NCI-H345 treated with DMSO at 0.1 percent for 48 hours (cell line): ENCODE results near the gene GABBR2.
"Not testable (repeated sequence)": the region's sequence is repeated elsewhere in the genome, so short reads cannot be mapped to it uniquely, and the experiment has no call there.

Experiments used
- DNase-seq: peaks from one replicate; lab custom pipeline; 2025; ENCODE audit not compliant: unreplicated experiment; lab: John Stamatoyannopoulos, UW

The GABBR2 gene

DNA sequence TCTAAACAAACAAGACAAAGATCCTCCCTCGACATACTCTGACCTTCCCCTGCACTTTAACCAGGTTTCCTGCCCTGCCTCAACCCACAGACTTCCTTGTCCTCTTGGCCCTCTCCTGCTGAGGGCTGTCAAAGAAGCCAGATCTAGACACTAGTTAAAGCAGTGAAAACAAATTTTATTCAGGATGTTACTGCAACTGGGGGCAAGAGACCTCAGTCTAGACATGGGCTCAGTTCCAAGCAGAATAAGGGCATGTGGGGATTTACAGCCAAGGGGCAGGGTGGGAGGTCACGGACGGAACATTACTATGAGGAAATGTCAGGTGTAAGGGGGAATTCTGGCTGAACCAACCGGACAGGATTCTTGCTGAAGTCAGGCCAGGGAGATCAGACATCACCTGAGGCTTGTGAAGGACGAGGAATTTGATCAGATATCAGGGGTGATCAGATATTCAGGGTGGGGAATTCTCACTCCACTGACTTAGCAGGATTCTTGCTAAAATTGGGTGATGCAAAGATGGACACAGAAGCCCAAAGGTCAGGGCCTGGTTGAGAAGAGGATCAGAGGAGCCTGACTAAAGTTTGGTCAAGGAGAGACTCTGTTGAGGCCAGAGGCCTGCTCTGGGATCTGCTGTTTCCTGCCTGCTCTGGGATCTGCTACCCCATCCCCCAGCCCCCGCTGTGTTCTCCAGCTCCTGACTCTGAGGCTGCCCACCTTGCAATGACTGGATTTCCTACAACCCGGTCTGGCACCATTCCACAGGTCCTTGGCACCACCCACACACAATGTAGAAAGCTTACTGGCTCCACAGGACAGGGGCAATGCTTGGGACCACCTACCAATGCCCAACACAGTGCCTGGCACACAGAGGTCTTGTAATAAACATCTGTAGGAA, 21.5 kb downstream of the GABBR2 start:
- no peak for DNase-seq

DNA sequence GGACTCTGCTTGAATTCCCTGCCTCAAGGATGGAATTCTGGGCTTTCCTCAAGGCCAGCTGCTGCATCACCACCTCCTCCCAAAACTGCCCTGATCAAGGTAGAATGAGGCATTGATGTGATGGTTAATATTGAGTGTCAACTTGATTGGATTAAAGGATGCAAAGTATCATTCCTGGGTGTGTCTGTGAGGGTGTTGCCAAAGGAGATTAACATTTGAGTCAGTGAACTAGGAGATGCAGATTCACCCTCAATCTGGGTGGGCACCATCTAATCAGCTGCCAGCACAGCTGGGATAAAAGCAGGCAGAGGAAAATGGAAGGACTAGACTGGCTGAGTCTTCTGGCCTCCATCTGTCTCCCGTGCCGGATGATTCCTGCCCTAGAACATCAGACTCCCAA, 23.9 kb downstream of the GABBR2 start:
- DNase-seq = not testable (repeated sequence)

DNA sequence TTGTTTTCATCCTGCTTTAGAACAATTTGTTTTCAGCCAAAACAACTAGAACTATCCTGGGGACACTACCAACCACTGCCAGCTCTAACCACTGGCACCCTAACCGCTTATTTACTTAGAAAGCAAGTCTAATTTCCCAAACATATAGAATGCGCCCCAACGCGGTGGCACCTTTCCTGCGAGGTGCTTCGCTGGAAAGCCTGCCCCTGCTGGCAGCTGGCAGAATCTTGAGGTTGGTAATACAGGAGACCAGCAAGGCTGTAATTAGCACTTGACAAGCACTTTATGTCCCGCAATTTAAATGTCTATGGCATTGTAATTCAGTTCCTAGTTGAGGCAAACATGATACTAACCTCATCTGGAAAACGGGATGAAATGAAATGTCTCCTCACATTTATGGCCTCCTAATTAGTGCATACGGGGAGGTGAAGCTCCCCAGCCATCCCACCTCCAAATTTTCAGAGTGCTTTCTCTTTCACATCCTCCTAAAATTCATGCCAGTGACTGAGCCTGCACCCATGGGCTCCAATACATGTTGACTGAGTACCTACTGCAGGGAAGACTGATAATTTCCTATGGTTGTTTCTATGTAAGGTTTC, 30.4 kb downstream of the GABBR2 start:
- DNase-seq = no peak

DNA sequence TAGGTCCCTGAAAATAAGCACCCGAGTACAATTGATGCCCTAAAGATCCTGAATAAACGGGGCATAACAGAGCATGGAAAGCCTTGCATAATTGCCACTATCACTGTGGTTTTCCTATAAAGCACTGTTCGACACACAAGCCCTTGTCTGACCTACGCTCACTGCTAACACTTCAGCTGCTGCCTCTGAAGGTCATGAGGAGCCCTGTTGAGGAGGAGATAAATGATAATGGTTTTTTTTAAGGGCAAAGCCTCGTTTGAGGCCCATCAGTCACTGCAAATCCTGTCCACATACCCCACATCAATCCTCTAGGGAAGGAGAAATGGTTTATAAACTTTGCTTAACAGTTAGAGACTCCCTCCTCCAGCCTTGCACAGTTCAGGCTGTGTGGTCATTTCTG, 35.1 kb downstream of the GABBR2 start:
- DNase-seq = no peak

DNA sequence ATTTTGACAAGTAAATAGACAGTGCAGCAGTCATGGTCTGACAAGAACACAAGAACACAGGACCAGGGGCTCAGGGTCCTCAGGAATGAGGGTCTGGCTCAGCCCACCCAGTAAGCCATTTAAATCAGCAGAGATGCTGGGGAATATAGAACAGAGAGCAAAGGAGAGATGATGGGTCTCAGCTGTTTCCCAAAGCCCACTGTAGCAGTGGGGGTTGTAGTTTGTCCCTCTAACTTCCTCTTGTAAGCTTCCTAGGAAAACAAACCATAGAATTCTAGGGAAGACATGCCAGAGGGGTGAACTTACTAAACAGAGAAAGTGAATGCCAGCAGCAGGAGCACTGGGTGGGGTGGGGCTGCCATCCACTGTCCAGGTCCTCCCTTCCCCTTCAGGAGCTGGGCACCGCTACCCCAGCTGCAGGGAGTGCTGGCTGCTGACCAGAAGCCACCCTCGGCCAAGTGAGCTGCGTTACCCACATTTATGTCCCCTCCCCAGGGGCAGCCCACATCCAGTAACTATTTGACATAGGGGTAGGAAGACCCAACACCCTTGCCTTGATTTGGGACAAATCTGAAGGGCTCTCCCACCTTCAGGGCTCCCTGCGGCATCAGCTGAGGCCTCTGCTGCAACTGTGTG, 41.6 kb downstream of the GABBR2 start:
- no peak for DNase-seq

DNA sequence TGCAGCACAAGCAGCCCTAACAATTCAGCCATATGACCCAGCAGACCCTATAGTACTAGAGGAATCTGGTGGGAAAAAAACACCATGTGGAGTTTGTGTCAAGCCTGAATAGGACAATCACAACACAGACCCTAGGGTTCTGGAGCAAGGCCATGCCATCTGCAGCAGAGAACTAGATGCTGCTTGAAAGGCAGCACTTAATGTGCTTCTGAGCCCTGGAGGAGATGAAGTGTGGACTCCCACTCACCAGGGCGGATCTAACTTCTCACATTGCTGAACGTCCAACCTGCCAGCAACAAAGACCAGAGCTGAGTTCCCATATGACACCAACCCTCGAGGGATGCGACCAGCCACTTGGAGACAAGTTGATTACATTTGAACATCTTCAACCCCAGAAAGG, 43.2 kb downstream of the GABBR2 start:
- no peak for DNase-seq

DNA sequence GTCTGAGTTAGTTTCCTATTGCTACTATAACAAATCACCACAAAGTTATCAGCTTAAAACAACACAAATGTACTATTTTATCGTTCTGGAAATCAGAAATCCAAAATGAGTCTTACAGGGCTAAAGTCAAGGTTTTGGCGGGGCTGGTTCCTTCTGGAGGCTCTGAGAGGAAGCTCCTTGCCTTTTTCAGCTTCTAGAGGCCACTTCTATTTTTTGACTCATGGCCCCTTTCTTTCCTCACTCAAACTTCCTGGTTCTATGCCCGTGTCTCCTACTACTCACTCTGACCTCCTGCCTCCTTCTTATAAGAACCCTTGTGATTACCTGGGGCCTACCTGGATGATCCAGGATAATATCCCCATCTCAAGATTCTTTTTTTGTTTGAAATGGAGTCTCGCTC, 48.2 kb downstream of the GABBR2 start:
- no peak for DNase-seq

DNA sequence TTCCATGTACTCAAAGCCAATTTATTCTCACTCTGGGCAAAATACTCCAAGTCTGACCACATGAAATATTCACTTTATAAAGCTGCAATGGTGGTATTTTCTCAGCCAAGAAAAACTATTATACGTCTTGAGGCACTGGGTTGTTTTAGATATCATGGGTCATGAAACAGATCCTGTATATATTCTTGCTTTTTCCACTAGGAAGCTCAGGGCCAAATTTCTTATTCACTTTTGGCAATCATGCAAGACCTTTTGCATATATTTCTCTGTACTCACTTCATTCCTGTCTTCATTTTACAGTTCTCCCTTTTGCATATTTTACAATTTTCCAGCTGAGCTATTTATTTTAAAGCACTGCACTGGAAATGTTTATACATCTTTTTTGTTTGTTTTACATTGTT, 49.8 kb downstream of the GABBR2 start:
- DNase-seq = no peak

DNA sequence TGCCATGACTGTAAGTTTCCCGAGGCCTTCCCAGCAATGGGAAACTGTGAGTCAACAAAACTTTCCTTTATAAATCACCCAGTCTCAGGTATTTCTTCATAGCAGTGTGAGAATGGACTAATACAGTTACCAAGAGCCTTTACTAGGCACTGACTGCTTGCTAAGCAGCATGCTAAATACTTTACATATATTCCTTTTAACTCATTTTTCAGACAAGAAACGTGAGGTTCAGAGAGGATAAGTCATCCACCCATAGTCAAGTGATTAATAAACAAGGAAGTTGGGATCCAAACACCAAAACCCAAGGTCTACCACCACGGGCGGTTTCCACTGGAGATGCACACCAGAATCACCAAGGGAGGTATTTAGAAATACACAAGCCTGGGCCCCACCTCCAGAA, 50.8 kb downstream of the GABBR2 start:
- DNase-seq = no peak

DNA sequence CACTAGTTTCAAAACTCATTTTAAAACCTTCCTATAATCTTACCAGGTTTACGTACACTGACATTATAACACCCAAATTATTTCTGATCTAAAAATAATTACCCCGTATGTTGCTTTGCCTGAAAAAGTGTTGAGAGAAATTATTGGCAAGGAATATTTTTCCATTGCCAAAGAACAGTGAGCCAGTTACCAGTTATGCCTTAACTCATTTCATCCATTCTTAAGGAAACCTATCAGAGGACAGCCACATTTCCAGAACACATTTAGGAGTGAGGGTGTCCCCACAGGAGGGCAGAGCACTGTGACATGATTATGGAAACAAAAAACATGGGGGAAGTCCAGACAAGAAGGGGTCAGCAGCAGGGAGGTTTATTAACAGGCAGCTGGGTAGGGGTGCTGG, 52.2 kb downstream of the GABBR2 start:
- no peak for DNase-seq

DNA sequence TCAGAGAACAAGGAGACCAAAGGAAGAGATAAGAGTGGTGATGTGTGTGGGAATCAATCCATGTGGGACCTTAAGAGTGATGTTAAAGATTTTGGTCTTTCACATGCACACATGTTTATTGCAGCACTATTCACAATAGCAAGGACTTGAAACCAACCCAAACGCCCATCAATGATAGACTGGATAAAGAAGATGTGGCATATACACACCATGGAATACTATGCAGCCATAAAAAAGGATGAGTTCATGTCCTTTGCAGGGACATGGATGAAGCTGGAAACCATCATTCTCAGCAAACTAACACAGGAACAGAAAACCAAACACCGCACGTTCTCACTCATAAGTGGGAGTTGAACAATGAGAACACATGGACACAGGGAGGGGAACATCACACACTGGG, 53.3 kb downstream of the GABBR2 start:
- DNase-seq = not testable (repeated sequence)

DNA sequence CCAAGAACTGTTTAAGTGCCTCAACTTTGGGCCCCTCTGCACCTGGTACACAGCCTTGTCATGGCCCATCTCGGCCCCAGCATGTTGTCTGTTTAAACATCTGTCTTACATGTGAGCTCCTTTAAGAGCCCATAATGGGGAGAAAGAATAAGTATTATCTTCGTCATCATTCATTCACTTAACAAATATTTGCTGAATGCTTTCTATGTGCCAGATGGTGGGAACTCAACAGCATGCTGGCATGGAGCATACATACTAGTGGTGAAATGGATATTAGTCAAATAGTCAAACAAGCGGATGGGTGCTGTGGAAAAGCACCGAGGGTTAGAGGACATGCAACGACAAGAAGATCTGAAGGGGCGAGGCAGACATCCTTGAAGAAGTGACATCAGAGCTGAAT, 54.5 kb downstream of the GABBR2 start:
- peak; percentile 98 for DNase-seq

DNA sequence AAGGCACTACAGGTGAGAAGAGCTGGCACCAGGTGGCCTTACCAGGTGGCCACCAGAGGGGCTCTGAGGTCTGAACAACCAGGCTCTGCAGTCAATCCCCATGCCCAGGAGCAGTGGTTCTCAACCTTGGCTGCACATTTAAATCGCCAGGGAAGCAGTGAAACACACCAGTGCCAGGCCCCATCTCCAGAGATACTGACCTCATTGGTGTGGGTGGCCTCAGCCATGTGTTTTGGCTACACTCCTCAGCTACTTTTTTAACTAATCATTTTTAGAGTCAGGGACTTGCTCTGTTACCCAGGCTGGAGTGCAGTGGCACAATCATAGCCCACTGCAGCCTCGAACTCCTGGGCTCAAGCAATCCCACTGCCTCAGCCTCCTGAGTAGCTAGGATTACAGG, 56.0 kb downstream of the GABBR2 start:
- no peak for DNase-seq

DNA sequence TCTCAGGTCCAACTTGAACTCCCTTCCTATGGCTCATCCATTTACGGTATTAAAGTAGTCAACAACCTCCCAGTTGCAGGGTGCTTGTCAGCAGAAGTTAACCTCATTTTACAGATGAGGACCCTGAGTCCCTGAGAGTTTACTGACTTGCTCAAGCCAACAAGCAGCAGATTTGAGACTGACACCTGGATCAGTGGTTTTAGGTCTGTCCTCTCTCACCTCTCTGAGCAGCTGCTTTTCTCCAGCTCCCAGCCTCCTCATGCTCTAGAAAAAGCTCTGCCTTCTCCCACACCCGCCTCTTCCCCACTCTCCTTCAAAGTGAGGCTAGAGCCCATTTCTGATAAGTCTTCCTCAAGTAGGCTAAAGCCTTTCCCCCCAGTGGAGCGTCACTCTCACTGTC, 56.4 kb downstream of the GABBR2 start:
- DNase-seq = no peak

DNA sequence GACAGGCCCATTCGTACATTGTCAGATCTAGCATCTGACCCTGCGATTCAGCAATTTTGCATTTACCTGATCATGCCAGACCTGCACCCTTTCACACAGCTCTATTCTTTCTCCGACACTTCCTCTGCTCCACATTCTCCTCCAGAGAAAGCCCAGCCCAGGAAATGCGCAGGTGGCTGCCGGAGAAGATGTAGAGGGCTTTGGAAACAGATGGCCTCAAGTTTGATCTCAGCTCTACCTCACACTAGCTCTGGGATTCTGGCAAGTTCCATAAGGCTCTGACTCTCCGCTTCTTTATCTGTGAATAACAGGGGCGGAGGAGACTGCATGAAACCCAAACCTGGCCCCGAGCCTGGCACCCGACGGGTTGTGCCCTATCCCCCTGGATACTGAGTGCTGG, 61.5 kb downstream of the GABBR2 start:
- DNase-seq = no peak

DNA sequence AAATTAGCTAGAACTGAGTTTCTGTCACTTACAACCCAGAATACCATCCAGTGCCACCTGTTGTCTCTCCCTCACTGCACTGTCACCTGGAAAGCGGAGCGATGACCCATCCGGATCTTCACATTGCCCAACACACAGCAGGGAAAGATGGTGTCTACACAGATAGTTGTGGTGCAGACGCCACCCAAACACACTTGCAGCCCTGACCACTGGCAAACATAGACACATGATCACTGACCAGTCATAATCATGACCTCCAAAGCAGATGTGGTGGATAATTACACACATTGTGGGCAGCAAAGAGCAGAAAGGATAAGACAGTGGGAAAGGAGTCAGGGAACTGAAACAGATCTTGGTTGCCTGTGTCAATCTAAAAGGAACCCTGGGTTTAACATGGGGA, 64.7 kb downstream of the GABBR2 start:
- no peak for DNase-seq

DNA sequence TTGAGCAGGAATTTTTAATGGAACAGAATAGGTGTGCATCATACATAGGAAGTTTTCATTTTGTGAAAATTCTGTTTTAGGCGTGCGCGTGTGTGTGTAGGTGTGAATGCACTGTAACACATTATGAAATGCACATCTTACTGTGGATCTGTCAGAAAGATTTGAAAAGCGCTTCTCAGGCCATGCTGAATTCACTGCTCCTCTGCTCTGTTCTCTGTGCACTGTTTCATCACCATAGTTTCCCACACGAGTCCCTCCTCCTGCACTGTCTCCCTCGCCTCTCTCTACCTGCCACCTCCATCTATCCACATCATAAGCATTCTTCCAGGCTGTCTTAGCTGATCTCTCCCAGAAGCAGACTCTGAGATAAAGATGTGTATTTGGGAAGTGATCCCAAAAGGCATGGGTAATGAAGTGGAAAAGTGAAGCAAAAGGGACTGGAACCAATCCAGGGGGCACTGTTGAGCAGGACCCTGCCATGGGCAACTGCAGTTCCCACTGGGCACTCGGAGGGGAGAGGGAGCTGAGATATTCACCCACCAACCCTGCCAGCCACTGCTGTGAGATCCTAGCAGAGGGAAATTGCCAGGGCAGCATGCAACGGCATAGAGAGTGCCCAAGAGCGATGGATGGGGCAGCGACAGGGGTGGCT, 65.9 kb downstream of the GABBR2 start:
- no peak for DNase-seq

DNA sequence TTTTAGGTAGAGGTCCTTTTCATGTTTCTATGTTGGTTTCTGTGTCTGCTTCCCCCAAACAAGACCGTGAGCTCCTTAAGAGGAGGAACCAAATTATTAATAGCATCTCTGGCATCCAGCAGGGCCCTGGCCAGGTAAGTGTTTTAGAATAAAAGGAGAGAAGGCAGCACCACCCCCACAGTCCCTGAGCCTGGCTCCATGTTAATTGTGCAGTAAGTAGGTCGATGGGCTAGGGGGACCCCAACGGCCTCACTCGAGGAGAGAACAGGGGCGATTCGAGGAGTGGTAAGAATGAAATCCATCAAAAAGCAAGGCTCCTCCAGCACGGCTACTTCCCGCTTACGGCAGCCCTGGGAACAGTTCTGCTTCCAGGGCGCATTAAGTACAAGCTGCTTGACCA, 67.0 kb downstream of the GABBR2 start:
- DNase-seq = no peak

DNA sequence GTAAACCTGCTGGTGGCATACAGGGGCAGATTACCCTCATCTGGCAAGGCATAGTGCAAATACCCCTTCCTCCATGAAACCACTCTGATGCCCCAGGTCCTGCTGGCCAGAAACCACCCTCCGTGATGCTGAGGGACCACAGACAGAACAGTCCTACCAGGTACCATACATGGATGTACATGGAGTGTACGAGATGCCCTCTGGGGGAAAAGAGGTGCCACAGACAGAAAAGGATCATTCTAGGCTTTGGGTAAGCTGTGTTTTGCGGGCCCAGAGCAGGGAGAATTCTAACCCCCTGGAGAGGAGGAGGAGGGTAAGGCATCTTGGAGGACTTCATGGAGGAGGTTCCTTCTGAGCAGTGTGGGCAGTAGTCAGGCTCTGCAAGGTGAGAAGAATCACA, 68.3 kb downstream of the GABBR2 start:
- no peak for DNase-seq

DNA sequence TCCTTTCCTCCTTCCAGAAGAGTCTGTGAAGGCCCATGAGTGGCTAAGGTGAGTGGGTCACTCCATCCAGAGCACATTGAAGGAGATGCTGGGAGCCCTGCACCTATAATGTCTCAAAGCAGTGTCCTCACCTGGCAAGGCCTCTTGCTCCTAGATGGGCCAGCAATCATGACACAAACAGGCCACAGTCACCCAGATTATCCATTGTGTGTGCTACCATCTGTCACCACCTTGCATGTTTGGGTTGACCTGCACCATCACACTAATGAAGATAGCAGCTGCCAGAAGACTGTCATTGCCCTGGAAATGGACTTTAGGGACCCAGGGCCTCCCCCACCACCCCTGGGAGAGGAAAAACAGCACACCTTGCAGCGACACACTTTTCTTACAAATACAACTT, 69.6 kb downstream of the GABBR2 start:
- DNase-seq = no peak

DNA sequence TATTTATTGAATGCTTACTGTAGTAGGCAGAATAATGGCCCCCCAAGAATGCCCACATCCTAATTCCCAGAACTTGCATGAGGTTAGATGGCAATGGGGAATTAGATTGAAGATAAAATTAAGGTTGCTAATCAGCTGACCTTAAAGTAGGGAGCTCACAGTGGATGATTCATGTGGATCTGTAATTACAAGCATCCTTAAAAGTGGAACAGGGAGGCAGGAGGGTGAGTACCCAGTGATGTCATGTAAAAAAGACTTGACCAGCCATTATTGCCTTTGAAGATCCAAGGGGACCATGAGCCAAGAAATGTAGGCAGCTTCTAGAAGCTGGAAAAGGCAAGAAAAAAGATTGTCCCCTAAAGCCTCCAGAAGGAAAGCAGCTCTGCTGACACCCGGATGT, 71.4 kb downstream of the GABBR2 start:
- no peak for DNase-seq

DNA sequence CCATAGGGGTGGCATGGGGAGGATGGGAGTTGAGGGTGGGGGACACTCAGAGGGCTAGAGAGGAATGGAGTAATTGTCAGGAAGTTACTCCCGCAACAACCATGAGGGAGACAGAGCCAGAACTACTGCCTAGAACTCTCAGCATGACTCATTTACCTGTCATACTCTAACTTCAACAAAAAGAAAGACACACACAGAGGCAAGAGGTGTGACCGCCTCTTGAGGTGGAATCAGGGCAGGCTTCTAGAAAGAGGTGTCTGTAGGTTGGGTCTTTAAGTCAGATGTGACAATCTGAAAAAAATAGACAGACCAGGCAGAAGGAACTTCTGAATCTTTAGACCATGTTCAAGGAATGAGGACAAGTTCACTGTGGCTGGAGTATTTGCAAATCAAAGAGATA, 73.4 kb downstream of the GABBR2 start:
- no peak for DNase-seq
